C4-2B (cell line): ENCODE results near the gene BATF.

Experiments
- H3K27ac ChIP-seq: fragments of 450-650 bp; 2 replicates; pipeline ENCODE4 v1.5.1; 2017
- ZFX ChIP-seq: fragments of 450-650 bp; IDR thresholded peaks from 2 replicates; pipeline ENCODE4 v1.6.1; 2017
- TF ChIP-seq, protein P1 (sequence below): fragments of 450-650 bp; conservative IDR thresholded peaks from 2 replicates; pipeline ENCODE4 v1.5.1; 2017; ENCODE audit warnings: mild to moderate bottlenecking

The BATF gene

DNA sequence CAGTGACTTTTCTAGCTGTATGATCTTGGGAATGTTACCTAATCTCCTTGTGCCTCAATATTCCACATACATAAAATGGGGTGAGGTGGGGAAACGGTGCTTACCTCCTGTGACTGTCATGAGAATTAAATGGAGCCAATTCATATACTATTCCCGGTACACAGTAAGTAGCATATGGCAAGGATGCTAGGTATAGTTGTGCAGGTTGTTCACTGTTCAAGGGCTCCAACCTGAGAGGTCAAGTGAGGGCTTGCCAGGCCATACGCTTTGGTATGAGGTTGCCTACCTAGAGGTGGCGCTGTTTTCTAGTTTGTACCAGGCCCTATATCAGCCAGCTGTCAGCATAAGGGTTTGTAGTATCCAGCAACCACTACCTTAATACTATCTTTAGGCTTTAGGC is 3.6 kb upstream of the BATF start:
- H3K27ac ChIP-seq, result no peak overlapping the region
- TF ChIP-seq ZFX, result no peak
- TF ChIP-seq, protein P1, sequence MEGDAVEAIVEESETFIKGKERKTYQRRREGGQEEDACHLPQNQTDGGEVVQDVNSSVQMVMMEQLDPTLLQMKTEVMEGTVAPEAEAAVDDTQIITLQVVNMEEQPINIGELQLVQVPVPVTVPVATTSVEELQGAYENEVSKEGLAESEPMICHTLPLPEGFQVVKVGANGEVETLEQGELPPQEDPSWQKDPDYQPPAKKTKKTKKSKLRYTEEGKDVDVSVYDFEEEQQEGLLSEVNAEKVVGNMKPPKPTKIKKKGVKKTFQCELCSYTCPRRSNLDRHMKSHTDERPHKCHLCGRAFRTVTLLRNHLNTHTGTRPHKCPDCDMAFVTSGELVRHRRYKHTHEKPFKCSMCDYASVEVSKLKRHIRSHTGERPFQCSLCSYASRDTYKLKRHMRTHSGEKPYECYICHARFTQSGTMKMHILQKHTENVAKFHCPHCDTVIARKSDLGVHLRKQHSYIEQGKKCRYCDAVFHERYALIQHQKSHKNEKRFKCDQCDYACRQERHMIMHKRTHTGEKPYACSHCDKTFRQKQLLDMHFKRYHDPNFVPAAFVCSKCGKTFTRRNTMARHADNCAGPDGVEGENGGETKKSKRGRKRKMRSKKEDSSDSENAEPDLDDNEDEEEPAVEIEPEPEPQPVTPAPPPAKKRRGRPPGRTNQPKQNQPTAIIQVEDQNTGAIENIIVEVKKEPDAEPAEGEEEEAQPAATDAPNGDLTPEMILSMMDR, result peak; percentile 40

DNA sequence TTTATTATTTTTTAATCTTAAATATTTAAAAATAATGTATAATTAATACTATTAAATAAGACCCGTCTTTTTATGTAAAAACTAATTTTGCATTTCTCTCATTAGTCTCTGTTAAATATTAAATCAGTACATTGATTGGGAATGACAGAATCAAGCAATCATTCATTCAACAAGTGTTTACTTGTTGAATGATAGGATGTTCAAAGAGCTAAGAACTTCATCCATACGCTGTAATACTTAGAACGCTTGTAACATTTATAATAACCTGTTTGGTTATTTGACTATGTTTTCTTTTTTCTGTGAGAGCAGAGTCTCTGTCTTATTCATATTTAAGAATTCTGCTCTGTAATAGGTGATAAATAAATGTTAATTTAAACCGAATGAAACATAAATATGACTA is 2.9 kb upstream of the BATF start:
- no peak overlapping the region for H3K27ac ChIP-seq
- TF ChIP-seq ZFX, result no peak
- TF ChIP-seq, protein P1, result no peak

DNA sequence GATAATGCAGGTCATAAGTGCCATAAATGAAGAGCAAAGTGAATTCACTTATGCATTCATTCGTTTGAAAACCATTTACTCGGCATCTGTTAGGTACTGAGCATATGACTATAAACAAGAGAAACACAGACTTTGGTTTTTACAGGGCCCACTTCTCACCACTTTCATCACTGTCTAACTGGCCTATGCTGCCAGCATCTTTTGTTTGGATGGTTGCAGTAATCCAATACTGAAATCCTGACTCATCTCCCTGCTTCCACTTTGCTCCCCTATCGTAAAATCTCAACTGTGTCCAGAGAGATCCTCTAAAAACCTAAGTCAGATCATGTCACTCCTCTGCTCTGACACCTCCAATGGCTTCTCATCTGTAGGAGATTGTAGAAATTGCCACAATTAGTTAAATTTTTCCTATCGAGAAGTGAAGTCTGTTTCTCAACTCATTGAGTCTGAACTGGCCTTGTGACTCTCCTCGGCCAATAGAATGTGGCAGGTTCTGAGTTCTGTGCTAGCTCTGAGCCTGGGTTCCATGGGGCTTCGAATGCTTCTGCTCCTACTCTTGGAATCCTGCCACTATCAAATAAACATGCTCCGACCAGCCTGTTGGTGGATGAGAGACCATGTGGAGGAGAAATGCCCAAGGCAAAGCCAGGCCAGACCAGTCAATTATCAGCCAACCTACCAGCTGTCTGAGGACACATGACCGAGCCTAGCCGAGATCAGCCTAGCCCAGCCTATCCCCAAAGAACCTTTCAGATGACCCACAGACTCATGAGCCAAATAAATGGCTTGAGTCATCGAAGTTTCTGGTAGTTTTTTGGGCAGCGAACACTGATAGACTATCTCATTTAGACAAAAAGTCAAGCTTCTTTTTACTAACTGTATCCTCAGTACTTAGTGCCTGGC is 2.2 kb upstream of the BATF start:
- 0 out of 2 replicates have a peak overlapping the region, but pooled peaks have one; percentile 54 for H3K27ac ChIP-seq
- no peak for TF ChIP-seq ZFX
- TF ChIP-seq, protein P1, result no peak

DNA sequence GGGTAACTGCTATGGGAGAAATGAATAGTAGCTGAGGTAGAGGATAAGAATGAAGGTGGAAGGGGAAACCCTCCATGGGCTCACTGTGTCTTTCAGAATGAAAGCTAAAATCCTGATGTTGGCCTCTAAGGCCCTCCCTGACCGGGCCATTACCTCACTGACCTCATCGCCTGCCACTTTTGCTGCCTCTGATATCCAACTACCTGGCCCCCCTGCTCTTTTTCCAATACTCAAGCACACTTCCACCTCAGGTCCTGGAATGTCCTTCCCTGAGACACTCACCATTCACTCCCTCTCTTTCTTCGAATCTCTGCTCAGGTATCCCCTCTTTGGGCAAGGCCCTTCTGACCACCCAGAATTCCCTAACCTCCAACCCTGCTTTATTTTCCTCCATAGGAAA is 1.4 kb upstream of the BATF start:
- peak overlapping the region; percentile 54 for H3K27ac ChIP-seq
- no peak for TF ChIP-seq ZFX
- TF ChIP-seq, protein P1, result no peak

DNA sequence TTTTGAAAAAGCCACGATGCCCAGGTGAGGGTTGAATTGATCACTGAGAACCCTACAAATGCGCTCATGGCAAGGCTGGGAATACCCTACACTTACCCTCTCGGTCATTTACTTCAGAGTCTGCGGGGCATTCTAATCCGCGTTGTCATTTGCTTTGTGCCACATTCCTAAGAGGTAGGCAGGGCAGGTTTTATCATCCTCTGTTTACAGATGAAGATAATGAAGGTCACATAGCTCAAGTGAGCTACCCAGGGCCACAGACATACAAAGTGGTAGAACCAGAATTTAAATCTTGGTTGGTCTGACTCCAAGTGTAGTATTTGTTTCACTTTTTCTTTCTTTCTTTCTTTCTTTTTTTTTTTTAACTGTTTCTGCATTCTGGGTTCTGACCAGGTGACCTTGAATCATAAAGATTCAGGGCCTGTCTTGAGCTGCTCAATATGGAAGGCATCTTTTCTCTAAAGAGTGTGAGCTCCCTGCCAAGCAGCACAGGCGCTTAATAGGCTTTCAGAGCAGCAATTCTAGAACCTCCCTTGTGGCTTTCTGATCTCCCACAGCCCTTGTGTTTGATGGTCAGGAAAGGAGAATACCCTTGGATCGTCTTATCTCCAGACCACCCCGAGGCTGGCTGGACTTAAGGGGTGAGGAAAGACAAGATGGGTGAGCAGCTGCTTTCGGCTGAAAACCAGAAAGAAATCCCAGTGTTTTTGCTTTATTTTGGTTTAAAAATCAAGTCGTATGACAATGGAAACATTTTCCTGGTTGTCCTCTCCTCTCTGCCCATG is 662 bp upstream of the BATF start:
- TF ChIP-seq, protein P1, result no peak
- no peak for TF ChIP-seq ZFX
- peak overlapping the region; percentile 54 for H3K27ac ChIP-seq

DNA sequence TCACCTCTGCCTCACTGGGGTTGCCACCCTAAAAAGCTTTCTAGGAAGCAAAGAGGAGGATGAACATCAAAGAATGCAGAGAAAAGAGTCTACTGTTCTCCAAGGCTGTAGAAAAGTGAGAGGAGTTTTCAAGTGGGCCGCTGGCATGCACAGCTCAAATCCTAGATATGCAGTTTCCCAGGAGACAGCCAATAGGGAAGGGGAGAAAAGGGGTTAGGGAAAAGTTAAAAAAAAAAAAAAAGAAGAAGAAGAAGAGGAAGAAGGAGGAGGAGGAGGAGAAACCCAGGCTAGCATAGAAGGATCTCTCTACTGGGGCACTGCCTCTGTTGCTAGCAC is 682 bp downstream of the BATF start:
- H3K27ac ChIP-seq, result no peak overlapping the region
- no peak for TF ChIP-seq ZFX
- TF ChIP-seq, protein P1, result no peak

DNA sequence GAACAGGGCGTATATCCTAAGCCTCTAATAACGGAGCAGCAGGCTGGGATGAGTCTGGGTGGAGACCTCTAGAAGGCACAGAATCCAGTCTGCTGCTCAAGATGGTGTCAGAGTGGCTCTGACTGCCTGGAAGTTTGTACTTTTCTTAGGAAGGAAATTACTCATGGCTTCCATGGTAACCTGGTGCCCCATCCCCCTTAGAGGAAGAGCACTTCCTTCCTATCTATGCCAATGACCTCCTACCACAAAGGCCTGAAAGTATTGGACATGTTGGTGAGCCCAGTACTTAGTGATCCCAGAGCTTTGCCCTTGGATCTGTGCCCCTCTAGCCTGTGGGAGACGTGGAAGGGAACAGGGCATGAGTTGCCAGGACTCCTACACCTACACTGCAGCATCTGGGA is 1.5 kb downstream of the BATF start:
- no peak overlapping the region for H3K27ac ChIP-seq
- TF ChIP-seq, protein P1, result no peak
- TF ChIP-seq ZFX, result no peak
